Right atrium auricular region (tissue), 2 donors: ENCODE measurements around the gene STX18. TPM values are rescaled to one million over a fixed set of nuclear protein-coding genes. Genes with fewer than 3 reads are reported as not detected.

Source experiments
- DNase-seq: peaks from one replicate; pipeline ENCODE4 v3.0.0-alpha.2; 2019; ENCODE audit warnings: low spot score
- H3K27ac ChIP-seq, 2 donors: fragments of 200-600 bp; sonication (generic); 1 replicate in 1 of 2; 2 replicates in 1 of 2; pipeline ENCODE4 v1.5.1; 2016 to 2019
- H3K27me3 ChIP-seq, 2 donors: fragments of 200-600 bp; sonication (generic); one replicate each; pipeline versions ENCODE4 v1.5.1 to v1.6.0; 2017 to 2019
- H3K36me3 ChIP-seq: fragments of 200-600 bp; sonication (generic); one replicate; pipeline ENCODE4 v1.5.1; 2016
- H3K4me1 ChIP-seq, 2 donors: fragments of 200-600 bp; sonication (generic); one replicate each; pipeline versions ENCODE4 v1.5.1 to v1.6.0; 2017 to 2019
- H3K4me3 ChIP-seq, 2 donors: fragments of 200-600 bp; sonication (generic); 1 replicate in 1 of 2; 2 replicates in 1 of 2; pipeline ENCODE4 v1.5.1; 2017 to 2019; ENCODE audit warnings: mild to moderate bottlenecking in 1 of 2, moderate library complexity in 1 of 2
- H3K9me3 ChIP-seq, 2 donors: fragments of 200-600 bp; sonication (generic); one replicate each; pipeline ENCODE4 v1.5.1; 2019
- total RNA-seq, 2 donors: library from RNA; depleted of rRNA; stranded (reverse); fragments of >200 nt; gene quantifications; one replicate each; pipeline ENCODE4 v1.1.0, GENCODE V29; 2016
- TF ChIP-seq, protein P1 (sequence below), 2 donors: fragments of 200-600 bp; sonication (generic); IDR thresholded peaks; one replicate each; pipeline ENCODE4 v1.5.1; 2019; ENCODE audit warnings: antibody characterized with exemption in 2 of 2

Gene STX18
- total RNA-seq, 2 donors from 2014 or later, result 8.8 to 10.8 TPM

DNA sequence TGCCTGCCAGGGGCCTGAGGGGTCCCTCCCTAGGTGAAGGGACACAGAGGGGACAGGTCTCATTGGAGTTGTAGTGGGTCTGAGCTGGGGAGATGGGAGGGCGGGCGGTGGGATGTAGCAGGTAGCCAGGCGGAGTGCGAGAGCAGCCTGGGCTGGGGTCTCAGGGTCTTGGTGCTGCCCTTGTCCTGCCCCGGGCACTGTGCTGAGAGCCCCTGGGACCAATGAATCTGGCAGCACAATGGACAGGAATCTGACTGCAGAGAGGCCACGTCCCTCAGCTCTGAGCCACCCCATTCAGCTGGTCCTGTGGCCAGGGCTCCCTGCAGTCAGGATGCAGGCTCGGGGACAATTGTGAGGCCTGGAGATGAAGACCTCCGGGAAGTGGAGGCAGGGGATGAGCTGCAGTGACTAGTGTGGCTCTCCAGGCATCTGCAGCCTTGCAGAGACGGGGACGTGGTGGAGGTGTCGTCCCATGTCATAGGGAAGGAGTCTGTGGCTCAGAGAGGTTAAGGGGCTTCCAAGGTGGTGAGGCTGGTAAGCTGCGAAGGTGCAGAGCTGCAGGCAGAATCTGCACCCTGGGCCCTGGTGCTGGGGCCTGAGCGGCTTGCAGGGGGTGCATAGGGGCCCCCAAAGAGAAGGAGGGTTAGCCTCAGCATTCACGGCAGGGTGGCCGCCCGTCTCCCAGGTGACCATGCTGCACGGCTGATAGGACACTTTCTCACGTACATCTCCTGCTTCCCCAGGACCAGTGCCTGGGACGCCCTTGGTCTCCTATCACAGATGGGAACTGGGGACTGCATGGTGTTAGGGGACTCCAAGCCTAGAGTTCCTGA lies 134.3 kb downstream of the STX18 start:
- H3K4me1 ChIP-seq, result no peaks in the 10 kb centered on the region
- DNase-seq, result no peak
- H3K36me3 ChIP-seq, result no peaks in the 10 kb centered on the region
- no peaks in the 10 kb centered on the region for H3K9me3 ChIP-seq
- H3K4me3 ChIP-seq, result no peak overlapping the region
- H3K27me3 ChIP-seq, result no peaks in the 10 kb centered on the region
- TF ChIP-seq, protein P1, sequence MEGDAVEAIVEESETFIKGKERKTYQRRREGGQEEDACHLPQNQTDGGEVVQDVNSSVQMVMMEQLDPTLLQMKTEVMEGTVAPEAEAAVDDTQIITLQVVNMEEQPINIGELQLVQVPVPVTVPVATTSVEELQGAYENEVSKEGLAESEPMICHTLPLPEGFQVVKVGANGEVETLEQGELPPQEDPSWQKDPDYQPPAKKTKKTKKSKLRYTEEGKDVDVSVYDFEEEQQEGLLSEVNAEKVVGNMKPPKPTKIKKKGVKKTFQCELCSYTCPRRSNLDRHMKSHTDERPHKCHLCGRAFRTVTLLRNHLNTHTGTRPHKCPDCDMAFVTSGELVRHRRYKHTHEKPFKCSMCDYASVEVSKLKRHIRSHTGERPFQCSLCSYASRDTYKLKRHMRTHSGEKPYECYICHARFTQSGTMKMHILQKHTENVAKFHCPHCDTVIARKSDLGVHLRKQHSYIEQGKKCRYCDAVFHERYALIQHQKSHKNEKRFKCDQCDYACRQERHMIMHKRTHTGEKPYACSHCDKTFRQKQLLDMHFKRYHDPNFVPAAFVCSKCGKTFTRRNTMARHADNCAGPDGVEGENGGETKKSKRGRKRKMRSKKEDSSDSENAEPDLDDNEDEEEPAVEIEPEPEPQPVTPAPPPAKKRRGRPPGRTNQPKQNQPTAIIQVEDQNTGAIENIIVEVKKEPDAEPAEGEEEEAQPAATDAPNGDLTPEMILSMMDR (IDR thresholded peaks at IDR 0.05), result no peak
- no peak overlapping the region for H3K27ac ChIP-seq

DNA sequence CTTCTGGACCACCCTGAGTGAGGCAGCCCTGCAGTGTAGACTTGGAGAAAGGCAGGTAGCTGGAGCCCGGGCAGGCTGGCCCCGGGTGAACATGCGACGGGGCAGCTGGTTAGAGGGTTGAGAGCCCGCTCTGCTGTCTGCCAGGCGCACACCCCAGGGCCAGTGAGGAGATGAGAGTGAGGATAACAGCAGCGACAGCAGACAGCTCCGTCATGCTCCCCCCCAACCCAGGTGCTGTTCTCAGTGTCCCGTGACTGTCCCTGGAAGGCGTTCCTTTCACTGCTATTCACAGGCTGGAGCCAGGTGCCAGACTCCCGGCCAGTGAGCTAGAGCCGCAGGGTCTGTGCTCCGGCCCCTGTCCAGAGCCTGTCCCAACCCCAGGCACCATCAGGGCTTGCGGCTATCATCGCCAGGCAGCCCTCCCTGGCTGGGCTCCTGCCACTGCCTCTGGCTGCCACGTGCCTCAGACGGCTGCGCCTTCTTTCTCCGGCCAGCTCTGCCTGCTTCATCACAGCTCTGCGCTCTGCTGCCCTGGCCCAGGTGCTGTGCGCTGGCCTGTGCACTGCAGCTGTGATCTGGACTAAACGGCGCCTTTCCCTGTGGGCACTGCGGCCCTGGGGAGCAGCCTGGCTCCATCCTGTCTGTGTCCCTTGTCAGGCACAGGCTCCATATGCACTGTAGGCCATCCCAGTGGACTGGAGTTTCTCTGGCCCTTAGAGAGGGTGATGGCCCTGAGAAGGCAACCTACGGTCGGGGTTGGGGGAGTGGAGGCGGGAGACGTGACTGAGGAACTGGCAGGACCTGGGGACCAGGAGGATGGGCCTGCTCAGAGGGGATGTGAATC lies 135.2 kb downstream of the STX18 start:
- no peaks in the 10 kb centered on the region for H3K9me3 ChIP-seq
- DNase-seq, result no peak
- H3K27ac ChIP-seq, result no peak overlapping the region
- no peaks in the 10 kb centered on the region for H3K4me1 ChIP-seq
- TF ChIP-seq, protein P1 (IDR thresholded peaks at IDR 0.05), result no peak
- no peak overlapping the region for H3K4me3 ChIP-seq
- no peaks in the 10 kb centered on the region for H3K36me3 ChIP-seq
- H3K27me3 ChIP-seq, result no peaks in the 10 kb centered on the region

DNA sequence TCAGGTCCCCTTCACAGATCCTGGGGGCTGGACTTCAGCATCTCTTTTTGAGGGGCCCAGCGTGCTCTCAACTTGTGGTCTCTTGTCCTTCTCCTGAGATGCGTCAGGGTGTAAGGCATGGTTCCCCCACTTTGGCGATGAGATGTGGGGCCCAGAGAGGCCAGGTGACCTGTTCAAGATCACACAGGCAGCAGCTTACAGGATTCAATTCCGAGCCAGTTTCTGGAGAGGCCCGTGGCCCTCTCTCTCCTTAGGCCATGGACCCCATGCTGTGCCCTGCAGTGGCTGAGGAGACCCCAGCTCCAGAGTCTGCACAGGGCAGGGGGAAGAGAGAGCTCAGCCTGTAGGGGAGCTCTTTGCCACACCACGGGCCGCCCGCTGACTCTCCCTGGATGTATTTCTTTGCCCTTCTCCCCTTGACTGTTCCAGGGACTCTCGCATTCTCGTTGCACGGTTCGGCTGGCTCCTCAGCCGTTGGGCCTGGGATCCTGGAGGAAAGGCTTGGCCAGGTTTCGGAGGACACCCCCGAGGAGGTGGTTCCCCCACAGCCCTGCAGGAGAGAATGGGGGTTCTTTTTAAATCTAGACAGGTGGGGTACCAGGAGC lies 136.4 kb downstream of the STX18 start:
- Histone ChIP-seq H3K4me1 (no peaks in the 10 kb centered on the region), H3K36me3 (no peaks in the 10 kb centered on the region), H3K4me3 (no peak overlapping the region), H3K27me3 (no peaks in the 10 kb centered on the region), H3K27ac (no peak overlapping the region), H3K9me3 (no peaks in the 10 kb centered on the region)
- no peak for DNase-seq
- TF ChIP-seq, protein P1 (IDR thresholded peaks at IDR 0.05), result no peak

DNA sequence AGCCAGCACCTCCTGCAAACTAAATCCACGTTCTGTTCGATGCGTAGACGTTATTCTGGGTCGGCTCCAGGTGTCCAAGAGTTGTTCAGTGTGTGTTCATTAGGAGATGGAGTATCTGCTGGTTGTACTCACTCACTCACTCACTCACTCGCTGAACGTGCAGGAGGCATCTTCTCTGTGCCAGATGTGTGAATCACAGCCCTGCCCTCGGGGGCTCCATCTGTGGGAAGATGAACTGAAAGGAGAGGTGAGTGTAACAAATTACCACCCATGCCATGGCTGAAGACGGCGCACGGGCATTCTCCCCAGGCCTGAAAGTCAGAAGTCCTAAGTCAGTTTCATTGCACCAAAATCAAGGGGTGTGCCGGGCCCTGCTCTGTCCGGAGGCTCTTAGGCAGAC lies 138.9 kb downstream of the STX18 start:
- Histone ChIP-seq H3K36me3 (no peaks in the 10 kb centered on the region), H3K4me1 (no peaks in the 10 kb centered on the region)

DNA sequence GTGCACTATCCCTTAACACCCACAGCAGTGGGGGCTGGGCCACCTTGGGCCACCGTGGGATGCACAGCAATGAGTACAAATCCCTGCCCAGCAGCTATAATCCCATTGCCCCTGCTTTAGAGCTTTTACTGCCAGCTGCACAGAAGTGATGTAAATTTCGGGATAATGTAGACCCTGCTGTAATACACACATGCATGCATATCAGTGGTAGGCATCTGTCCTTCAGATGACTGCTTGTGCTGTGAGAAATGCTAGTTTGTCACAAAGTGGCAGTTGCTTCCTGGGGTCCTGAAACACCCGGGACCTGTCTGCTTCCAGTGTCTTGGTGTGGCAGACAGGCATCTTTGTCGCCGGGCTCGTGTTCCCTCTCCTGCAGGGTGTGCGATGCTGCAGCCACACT lies 140.8 kb downstream of the STX18 start:
- Histone ChIP-seq H3K36me3 (no peaks in the 10 kb centered on the region), H3K27ac (no peak overlapping the region), H3K4me3 (no peak overlapping the region), H3K9me3 (no peaks in the 10 kb centered on the region), H3K4me1 (no peaks in the 10 kb centered on the region), H3K27me3 (no peaks in the 10 kb centered on the region)
- no peak for DNase-seq
- TF ChIP-seq, protein P1 (IDR thresholded peaks at IDR 0.05), result no peak

More for the DNA sequence above, 138.9 kb downstream of the STX18 start:
- H3K4me3 ChIP-seq, result no peak overlapping the region
- DNase-seq, result no peak
- no peaks in the 10 kb centered on the region for H3K9me3 ChIP-seq
- no peaks in the 10 kb centered on the region for H3K27me3 ChIP-seq
- H3K27ac ChIP-seq, result no peak overlapping the region
- TF ChIP-seq, protein P1 (IDR thresholded peaks at IDR 0.05), result no peak
